Right lobe of liver (tissue), 4 donors: Measurements from ENCODE around the gene ARSI.

Source experiments
- CTCF ChIP-seq, 4 donors: fragments of 200-600 bp in 3 of 4; fragments of 450-650 bp in 1 of 4; IDR thresholded peaks; one replicate each; pipeline versions ENCODE4 v1.5.1 to v1.8.0; 2016 to 2022; ENCODE audit warnings: antibody characterized with exemption in 4 of 4, mild to moderate bottlenecking in 2 of 4
- POLR2A ChIP-seq: fragments of 450-650 bp; IDR thresholded peaks from one replicate; pipeline ENCODE4 v1.6.1; 2017; ENCODE audit warnings: antibody characterized with exemption, mild to moderate bottlenecking
- donor health status: DM: no; HTN: no; CAD: no.
- donor health status: DM: no; HTN: no; CAD: no.
- donor health status: DM: no; HTN: yes; CAD: no.

GRCh38 chr5:150277043-150277442 is 25.7 kb downstream of the ARSI start:
- TF ChIP-seq POLR2A (no peak), CTCF (IDR thresholded peaks at IDR 0.05) (no peak)
